Measurements from ENCODE around the gene HLA-DMA. TPM values are rescaled to one million over a fixed set of nuclear protein-coding genes. Genes with fewer than 3 reads are reported as not detected.

HLA-DMA gene
- total and polyA plus RNA-seq, 9 of the 15 experiments (the other 6 are each of a cell fraction or from before 2014, with no cell fraction given) = 0.13 to 0.83 (median 0.51) TPM

GRCh38 chr6:32971581-32972352 lies 18.9 kb upstream of the HLA-DMA start (continued):
- TF ChIP-seq PHF20 (IDR thresholded peaks at IDR 0.05; ENCODE audit: partially characterized antibody) (no peak), DACH1 (IDR thresholded peaks at IDR 0.05; ENCODE audit: partially characterized antibody) (no peak), ZNF280A (IDR thresholded peaks at IDR 0.05; ENCODE audit: low read depth, partially characterized antibody) (no peak), CREB5 (CRISPR knock-in tag; IDR thresholded peaks at IDR 0.05) (peak; percentile 90; the same call in 1 of the 2 replicates), RERE (CRISPR knock-in tag; IDR thresholded peaks at IDR 0.05; ENCODE audit: borderline replicate concordance) (no peak; the same call in none of the 2 replicates), SNAPC5 (CRISPR knock-in tag; IDR thresholded peaks at IDR 0.05) (no peak), EWSR1 (IDR thresholded peaks at IDR 0.05; ENCODE audit: borderline replicate concordance, low read depth, partially characterized antibody) (no peak), THRB (CRISPR knock-in tag; conservative IDR thresholded peaks at IDR 0.05) (0 out of 2 replicates have a peak, but pooled peaks have one; percentile 11), ZNF431 (CRISPR knock-in tag; IDR thresholded peaks at IDR 0.05) (peak; percentile 76), ZBTB11 (CRISPR knock-in tag; IDR thresholded peaks at IDR 0.05) (peak in 1 of 3 experiments; percentile 50; a peak in 1 of 6 replicates), ZNF644 (tag; IDR thresholded peaks at IDR 0.05; ENCODE audit: low read depth) (peak; percentile 91)

Data from K562 (cell line).